Smooth muscle cell (in vitro differentiated cells): Measurements from ENCODE around the gene PPP3CA. TPM values are rescaled to one million over a fixed set of nuclear protein-coding genes. Genes with fewer than 3 reads are reported as not detected.

Experiments used
- DNase-seq: peaks from one replicate; lab custom pipeline; 2025; ENCODE audit not compliant: unreplicated experiment; lab: John Stamatoyannopoulos, UW
- H2AFZ ChIP-seq: fragments of 200-600 bp; sonication (generic); 2 replicates; pipeline ENCODE4 v1.6.0; 2016; ENCODE audit warnings: antibody characterized with exemption, low read depth, mild to moderate bottlenecking
- H3F3A ChIP-seq: fragments of 200-600 bp; sonication (generic); 2 replicates; pipeline ENCODE4 v1.6.0; 2017; ENCODE audit warnings: antibody characterized with exemption, low read depth
- H3K27ac ChIP-seq: fragments of 200-600 bp; sonication (generic); 2 replicates; pipeline ENCODE4 v1.5.1; 2016; ENCODE audit warnings: low read depth, mild to moderate bottlenecking
- H3K27me3 ChIP-seq: fragments of 200-600 bp; sonication (generic); 2 replicates; pipeline ENCODE4 v1.6.1; 2016; ENCODE audit warnings: low read depth, mild to moderate bottlenecking
- H3K36me3 ChIP-seq: fragments of 200-600 bp; sonication (generic); 2 replicates; pipeline ENCODE4 v1.5.1; 2016; ENCODE audit warnings: low read depth
- H3K4me1 ChIP-seq: fragments of 200-600 bp; sonication (generic); 2 replicates; pipeline ENCODE4 v1.5.1; 2016; ENCODE audit warnings: low read depth
- H3K4me2 ChIP-seq: fragments of 200-600 bp; sonication (generic); 2 replicates; pipeline ENCODE4 v1.6.0; 2016; ENCODE audit warnings: mild to moderate bottlenecking
- H3K4me3 ChIP-seq: fragments of 200-600 bp; sonication (generic); 2 replicates; pipeline ENCODE4 v1.5.1; 2016; ENCODE audit warnings: mild to moderate bottlenecking
- H3K79me2 ChIP-seq: fragments of 200-600 bp; sonication (generic); 2 replicates; pipeline ENCODE4 v1.6.0; 2016; ENCODE audit warnings: low read depth, mild to moderate bottlenecking
- H3K9ac ChIP-seq: fragments of 200-600 bp; sonication (generic); 2 replicates; pipeline ENCODE4 v1.6.0; 2016; ENCODE audit warnings: low read depth
- H3K9me3 ChIP-seq: fragments of 200-600 bp; sonication (generic); replicated peaks from 2 replicates; pipeline ENCODE4 v1.5.1; 2016; ENCODE audit warnings: low read depth
- H4K20me1 ChIP-seq: fragments of 200-600 bp; sonication (generic); 2 replicates; pipeline ENCODE4 v1.6.0; 2016; ENCODE audit warnings: low read depth
- WGBS: methylation state at CpG from one replicate; pipeline ENCODE4 v1.1.7; 2016; ENCODE audit warnings: low lambda C conversion rate; 5-methylcytosine and 5-hydroxymethylcytosine counted together
- polyA plus RNA-seq: library from polyadenylated mRNA; unstranded; fragments of >200 nt; fragmentation: Nextera tagmentation; extraction: Ambion mirVana; gene quantifications from 2 replicates; pipeline ENCODE4 v1.2.1, GENCODE V29; 2016
- total RNA-seq: library from RNA; depleted of rRNA; stranded (reverse); fragments of >200 nt; gene quantifications from 2 replicates; pipeline ENCODE4 v1.2.3, GENCODE V29; 2014
- TF ChIP-seq, protein P1 (sequence below): fragments of 200-600 bp; sonication (generic); IDR thresholded peaks from 2 replicates; pipeline ENCODE4 v1.5.1; 2017; ENCODE audit warnings: borderline replicate concordance, mild to moderate bottlenecking, antibody characterized with exemption; ENCODE audit not compliant: insufficient read depth, poor library complexity, severe bottlenecking

Gene PPP3CA
- total and polyA plus RNA-seq, 2 experiments from 2014 or later: 16.2 to 96.1 TPM

DNA sequence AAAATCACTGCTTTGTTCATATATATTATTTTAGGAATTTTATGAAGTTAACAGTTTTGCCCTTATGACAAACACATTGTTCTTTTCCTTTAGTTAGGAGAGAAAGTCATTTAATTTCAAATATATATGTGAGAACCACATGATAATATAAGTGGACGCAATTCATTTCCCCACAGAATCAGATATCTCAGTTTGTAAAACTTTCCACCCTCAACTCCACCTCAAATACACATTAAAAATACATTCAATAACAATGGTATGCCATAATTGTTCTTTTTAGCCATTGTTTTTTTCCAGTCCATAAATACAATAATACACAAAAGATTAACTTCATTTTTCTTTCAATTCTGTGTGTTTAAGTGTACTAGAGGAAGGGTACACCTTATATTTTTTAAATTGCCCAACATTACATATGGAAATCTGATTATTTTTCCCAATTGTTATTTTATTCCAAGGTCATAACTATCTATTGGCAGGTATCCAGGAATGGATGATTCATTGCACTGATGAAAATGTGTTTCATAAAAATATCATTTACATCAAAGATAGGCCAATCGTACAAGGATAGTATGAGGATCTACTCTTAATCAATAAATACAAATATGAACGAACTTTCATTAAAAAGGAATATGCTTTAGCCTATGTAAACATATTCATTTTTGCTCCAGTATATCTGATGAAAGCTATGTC, 125.0 kb downstream of the PPP3CA start:
- no peaks in the 10 kb centered on the region for H3K27me3 ChIP-seq
- H3K36me3 ChIP-seq: no peaks in the 10 kb centered on the region
- no peaks in the 10 kb centered on the region for H3K9me3 ChIP-seq
- peaks cover 88% of the 10 kb centered on the region for H3K79me2 ChIP-seq
- H4K20me1 ChIP-seq: peaks cover 97% of the 10 kb centered on the region
- DNase-seq: no peak
- peak overlapping the region; percentile 38 for H3K4me2 ChIP-seq
- peaks cover 8% of the 10 kb centered on the region for H3K4me1 ChIP-seq
- TF ChIP-seq, protein P1, sequence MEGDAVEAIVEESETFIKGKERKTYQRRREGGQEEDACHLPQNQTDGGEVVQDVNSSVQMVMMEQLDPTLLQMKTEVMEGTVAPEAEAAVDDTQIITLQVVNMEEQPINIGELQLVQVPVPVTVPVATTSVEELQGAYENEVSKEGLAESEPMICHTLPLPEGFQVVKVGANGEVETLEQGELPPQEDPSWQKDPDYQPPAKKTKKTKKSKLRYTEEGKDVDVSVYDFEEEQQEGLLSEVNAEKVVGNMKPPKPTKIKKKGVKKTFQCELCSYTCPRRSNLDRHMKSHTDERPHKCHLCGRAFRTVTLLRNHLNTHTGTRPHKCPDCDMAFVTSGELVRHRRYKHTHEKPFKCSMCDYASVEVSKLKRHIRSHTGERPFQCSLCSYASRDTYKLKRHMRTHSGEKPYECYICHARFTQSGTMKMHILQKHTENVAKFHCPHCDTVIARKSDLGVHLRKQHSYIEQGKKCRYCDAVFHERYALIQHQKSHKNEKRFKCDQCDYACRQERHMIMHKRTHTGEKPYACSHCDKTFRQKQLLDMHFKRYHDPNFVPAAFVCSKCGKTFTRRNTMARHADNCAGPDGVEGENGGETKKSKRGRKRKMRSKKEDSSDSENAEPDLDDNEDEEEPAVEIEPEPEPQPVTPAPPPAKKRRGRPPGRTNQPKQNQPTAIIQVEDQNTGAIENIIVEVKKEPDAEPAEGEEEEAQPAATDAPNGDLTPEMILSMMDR: no peak
- WGBS: 94% methylated on average over 3 of the region's 3 CpGs
- no peak overlapping the region for H3K27ac ChIP-seq
- H3F3A ChIP-seq: no peaks in the 10 kb centered on the region
- no peak overlapping the region for H2AFZ ChIP-seq
- no peak overlapping the region for H3K9ac ChIP-seq
- no peak overlapping the region for H3K4me3 ChIP-seq

GRCh38 chr4:101221294-101221693, 126.0 kb downstream of the PPP3CA start:
- H3F3A ChIP-seq: no peaks in the 10 kb centered on the region
- TF ChIP-seq, protein P1: no peak
- H2AFZ ChIP-seq: no peak overlapping the region
- peaks cover 97% of the 10 kb centered on the region for H4K20me1 ChIP-seq
- H3K36me3 ChIP-seq: no peaks in the 10 kb centered on the region
- no peak overlapping the region for H3K9ac ChIP-seq
- 34% methylated on average over 2 of the region's 2 CpGs for WGBS
- peaks cover 8% of the 10 kb centered on the region for H3K4me1 ChIP-seq
- no peaks in the 10 kb centered on the region for H3K27me3 ChIP-seq
- H3K4me3 ChIP-seq: no peak overlapping the region
- H3K27ac ChIP-seq: peak overlapping the region; percentile 1
- no peak for DNase-seq
- H3K79me2 ChIP-seq: peaks cover 93% of the 10 kb centered on the region
- H3K4me2 ChIP-seq: peak overlapping the region; percentile 38
- no peaks in the 10 kb centered on the region for H3K9me3 ChIP-seq

GRCh38 chr4:101218894-101219293, 128.4 kb downstream of the PPP3CA start:
- WGBS: 94% methylated on average over 1 of the region's 1 CpG
- Histone ChIP-seq H3K9me3 (no peaks in the 10 kb centered on the region), H3K9ac (no peak overlapping the region), H3K4me1 (peaks cover 8% of the 10 kb centered on the region), H3F3A (no peaks in the 10 kb centered on the region), H3K79me2 (peaks cover 93% of the 10 kb centered on the region), H3K27me3 (no peaks in the 10 kb centered on the region), H3K4me2 (no peak overlapping the region), H2AFZ (no peak overlapping the region), H3K36me3 (no peaks in the 10 kb centered on the region), H3K4me3 (no peak overlapping the region), H3K27ac (peak overlapping the region; percentile 31), H4K20me1 (peaks cover 92% of the 10 kb centered on the region)
- DNase-seq: no peak
- TF ChIP-seq, protein P1: no peak

DNA sequence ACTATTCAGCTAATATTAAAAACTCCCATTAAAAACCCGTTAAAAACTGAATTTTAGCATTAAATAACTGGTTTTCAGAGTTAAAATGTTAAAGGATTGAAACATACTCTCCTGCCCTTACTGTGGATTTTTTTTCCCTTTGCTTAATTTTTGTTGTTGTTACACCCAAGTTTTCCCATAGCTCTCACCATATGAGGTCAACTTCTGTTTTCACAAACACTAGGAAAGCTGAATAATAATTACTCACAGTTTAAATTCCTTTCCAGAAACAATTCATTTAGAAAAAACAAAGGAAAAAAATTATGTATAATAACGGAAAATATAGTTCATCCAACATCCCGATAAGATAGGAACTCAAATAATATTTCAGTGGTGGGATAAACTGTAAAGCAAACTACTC, 129.0 kb downstream of the PPP3CA start:
- TF ChIP-seq, protein P1: no peak

More for the DNA sequence above, 129.0 kb downstream of the PPP3CA start:
- 93% methylated on average over 3 of the region's 3 CpGs for WGBS
- H3K36me3 ChIP-seq: no peaks in the 10 kb centered on the region
- H2AFZ ChIP-seq: no peak overlapping the region
- no peaks in the 10 kb centered on the region for H3K27me3 ChIP-seq
- no peak for DNase-seq
- H3K9ac ChIP-seq: no peak overlapping the region
- H3K4me1 ChIP-seq: peaks cover 8% of the 10 kb centered on the region
- H3F3A ChIP-seq: no peaks in the 10 kb centered on the region
- peak overlapping the region; percentile 31 for H3K27ac ChIP-seq
- H4K20me1 ChIP-seq: peaks cover 92% of the 10 kb centered on the region
- no peaks in the 10 kb centered on the region for H3K9me3 ChIP-seq
- peak overlapping the region; percentile 8 for H3K4me2 ChIP-seq
- H3K4me3 ChIP-seq: no peak overlapping the region
- peaks cover 93% of the 10 kb centered on the region for H3K79me2 ChIP-seq
